HL-60 (cell line): ENCODE data around the gene FABP7.

Source experiments
- DNase-seq, 2 experiments: peaks; one replicate each; pipeline ENCODE4 v3.0.0-alpha.2; 2010 to 2020; ENCODE audit warnings: low read depth in 1 of 2, low spot score in 1 of 2
- H3K27ac ChIP-seq: fragments of 250-450 bp; sonication (Bioruptor Pico); replicated peaks from 2 replicates; pipeline ENCODE4 v1.5.1; 2020; ENCODE audit warnings: mild to moderate bottlenecking, moderate library complexity
- H3K27me3 ChIP-seq: fragments of 250-450 bp; sonication (Bioruptor Pico); 2 replicates; pipeline ENCODE4 v1.5.1; 2021; ENCODE audit warnings: mild to moderate bottlenecking, moderate library complexity; ENCODE audit not compliant: insufficient read depth, poor library complexity, severe bottlenecking
- H3K4me3 ChIP-seq: replicated peaks from 2 replicates; pipeline ENCODE4 v1.5.1; 2011; ENCODE audit warnings: mild to moderate bottlenecking, control low read depth, low read length; ENCODE audit not compliant: insufficient read depth
- GABPA ChIP-seq: IDR thresholded peaks from 2 replicates; pipeline ENCODE4 v1.6.1; 2012; ENCODE audit warnings: low read depth
- POLR2AphosphoS5 ChIP-seq: IDR thresholded peaks from 2 replicates; pipeline ENCODE4 v1.6.1; 2012; ENCODE audit warnings: low read depth
- SPI1 ChIP-seq: IDR thresholded peaks from 2 replicates; pipeline ENCODE4 v1.6.1; 2012; ENCODE audit warnings: low read depth, mild to moderate bottlenecking, borderline replicate concordance
- TF ChIP-seq, protein P1 (sequence below): IDR thresholded peaks from one replicate; pipeline ENCODE4 v1.5.1; 2011; ENCODE audit warnings: low read length, control low read depth, inconsistent platforms; ENCODE audit not compliant: insufficient read depth
- TF ChIP-seq, protein P2 (sequence below): IDR thresholded peaks from 2 replicates; pipeline ENCODE4 v1.6.1; 2012; ENCODE audit warnings: low read depth; ENCODE audit not compliant: insufficient replicate concordance

Gene FABP7

DNA sequence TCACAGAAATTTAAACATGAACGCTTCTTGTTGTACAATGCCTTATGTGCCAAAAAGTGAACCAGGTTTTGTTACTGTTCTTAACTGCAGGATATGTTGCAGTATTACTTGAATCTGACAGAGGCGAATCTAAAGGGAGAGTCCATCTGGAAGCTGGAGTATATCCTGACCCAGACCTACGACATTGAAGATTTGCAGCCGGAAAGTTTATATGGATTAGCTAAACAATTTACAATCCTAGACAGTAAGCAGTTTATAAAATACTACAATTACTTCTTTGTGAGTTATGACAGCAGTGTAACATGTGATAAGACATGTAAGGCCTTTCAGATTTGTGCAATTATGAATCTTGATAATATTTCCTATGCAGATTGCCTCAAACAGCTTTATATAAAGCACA is 29.5 kb downstream of the FABP7 start:
- no peaks in the 10 kb centered on the region for H3K27me3 ChIP-seq
- TF ChIP-seq, protein P1, sequence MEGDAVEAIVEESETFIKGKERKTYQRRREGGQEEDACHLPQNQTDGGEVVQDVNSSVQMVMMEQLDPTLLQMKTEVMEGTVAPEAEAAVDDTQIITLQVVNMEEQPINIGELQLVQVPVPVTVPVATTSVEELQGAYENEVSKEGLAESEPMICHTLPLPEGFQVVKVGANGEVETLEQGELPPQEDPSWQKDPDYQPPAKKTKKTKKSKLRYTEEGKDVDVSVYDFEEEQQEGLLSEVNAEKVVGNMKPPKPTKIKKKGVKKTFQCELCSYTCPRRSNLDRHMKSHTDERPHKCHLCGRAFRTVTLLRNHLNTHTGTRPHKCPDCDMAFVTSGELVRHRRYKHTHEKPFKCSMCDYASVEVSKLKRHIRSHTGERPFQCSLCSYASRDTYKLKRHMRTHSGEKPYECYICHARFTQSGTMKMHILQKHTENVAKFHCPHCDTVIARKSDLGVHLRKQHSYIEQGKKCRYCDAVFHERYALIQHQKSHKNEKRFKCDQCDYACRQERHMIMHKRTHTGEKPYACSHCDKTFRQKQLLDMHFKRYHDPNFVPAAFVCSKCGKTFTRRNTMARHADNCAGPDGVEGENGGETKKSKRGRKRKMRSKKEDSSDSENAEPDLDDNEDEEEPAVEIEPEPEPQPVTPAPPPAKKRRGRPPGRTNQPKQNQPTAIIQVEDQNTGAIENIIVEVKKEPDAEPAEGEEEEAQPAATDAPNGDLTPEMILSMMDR = no peak
- TF ChIP-seq, protein P2, sequence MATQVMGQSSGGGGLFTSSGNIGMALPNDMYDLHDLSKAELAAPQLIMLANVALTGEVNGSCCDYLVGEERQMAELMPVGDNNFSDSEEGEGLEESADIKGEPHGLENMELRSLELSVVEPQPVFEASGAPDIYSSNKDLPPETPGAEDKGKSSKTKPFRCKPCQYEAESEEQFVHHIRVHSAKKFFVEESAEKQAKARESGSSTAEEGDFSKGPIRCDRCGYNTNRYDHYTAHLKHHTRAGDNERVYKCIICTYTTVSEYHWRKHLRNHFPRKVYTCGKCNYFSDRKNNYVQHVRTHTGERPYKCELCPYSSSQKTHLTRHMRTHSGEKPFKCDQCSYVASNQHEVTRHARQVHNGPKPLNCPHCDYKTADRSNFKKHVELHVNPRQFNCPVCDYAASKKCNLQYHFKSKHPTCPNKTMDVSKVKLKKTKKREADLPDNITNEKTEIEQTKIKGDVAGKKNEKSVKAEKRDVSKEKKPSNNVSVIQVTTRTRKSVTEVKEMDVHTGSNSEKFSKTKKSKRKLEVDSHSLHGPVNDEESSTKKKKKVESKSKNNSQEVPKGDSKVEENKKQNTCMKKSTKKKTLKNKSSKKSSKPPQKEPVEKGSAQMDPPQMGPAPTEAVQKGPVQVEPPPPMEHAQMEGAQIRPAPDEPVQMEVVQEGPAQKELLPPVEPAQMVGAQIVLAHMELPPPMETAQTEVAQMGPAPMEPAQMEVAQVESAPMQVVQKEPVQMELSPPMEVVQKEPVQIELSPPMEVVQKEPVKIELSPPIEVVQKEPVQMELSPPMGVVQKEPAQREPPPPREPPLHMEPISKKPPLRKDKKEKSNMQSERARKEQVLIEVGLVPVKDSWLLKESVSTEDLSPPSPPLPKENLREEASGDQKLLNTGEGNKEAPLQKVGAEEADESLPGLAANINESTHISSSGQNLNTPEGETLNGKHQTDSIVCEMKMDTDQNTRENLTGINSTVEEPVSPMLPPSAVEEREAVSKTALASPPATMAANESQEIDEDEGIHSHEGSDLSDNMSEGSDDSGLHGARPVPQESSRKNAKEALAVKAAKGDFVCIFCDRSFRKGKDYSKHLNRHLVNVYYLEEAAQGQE = no peak
- TF ChIP-seq GABPA (no peak), SPI1 (no peak), POLR2AphosphoS5 (no peak)
- no peak for DNase-seq
- no peak overlapping the region for H3K4me3 ChIP-seq
- no peak overlapping the region for H3K27ac ChIP-seq

DNA sequence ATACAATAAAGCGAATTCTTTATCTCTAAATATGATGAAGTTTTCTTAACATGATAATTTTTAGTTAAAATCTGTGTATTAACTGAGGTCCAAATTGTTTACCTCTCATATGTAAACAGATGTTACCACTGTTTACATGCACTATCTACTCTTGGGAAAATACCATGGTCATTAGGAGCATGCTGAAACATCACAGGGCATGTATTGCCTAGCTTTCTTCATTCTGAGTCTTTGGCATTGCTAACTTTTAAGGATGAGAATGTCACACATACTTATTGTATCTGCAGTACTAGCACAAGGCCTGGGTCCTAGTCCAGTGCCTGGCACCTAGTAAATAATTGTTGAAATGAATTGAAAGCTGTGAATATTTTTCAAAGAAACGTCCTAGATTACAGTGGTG is 30.2 kb downstream of the FABP7 start:
- TF ChIP-seq, protein P1 = no peak
- TF ChIP-seq SPI1 = no peak
- no peak for DNase-seq
- no peaks in the 10 kb centered on the region for H3K27me3 ChIP-seq
- H3K4me3 ChIP-seq = no peak overlapping the region
- no peak overlapping the region for H3K27ac ChIP-seq

DNA sequence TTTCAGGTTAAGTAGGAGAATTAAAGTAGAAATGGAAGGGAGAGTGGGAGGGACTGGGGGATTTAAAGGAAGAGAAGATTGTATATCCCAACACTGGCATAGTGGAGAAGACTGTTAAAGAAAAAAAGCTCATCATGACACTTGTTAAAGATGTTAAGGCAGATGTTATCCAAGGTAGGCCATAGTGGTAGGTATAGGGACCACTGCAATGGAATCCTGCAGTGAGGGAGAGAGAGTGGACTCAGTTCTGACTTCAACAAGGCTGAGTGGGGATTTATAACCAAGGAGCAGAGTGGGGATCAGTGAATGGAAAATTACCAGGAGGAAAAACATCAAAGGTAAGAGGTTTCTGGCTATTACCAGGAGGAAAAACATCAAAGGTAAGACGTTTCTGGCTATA is 30.7 kb downstream of the FABP7 start:
- no peak for DNase-seq
- Histone ChIP-seq H3K4me3 (no peak overlapping the region), H3K27ac (no peak overlapping the region), H3K27me3 (no peaks in the 10 kb centered on the region)
- TF ChIP-seq POLR2AphosphoS5 (no peak), SPI1 (no peak), GABPA (no peak)
- TF ChIP-seq, protein P1 = no peak
- TF ChIP-seq, protein P2 = no peak

DNA sequence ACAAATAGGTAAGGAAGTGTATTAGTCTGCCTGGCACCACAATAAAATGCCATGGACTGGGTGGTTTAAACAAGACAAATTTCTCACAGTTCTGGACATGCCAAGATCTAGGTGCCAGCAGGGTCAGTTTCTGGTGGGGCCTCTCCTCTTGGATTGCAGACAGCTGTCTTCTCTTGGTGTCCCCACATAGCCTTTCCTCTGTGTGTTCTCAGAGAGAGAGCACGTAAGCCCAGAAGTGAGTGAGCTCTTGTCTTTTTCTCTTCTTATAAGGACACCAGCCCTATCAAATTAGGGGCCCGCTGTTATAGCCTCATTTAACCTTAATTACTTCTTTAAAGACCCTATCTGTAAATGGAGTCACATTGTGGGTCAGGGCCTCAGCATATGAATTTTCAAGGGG is 37.8 kb downstream of the FABP7 start:
- Histone ChIP-seq H3K27me3 (peaks cover 6% of the 10 kb centered on the region), H3K4me3 (no peak overlapping the region), H3K27ac (no peak overlapping the region)
- TF ChIP-seq POLR2AphosphoS5 = no peak
- TF ChIP-seq SPI1 = no peak
- TF ChIP-seq, protein P1 = no peak
- TF ChIP-seq, protein P2 = no peak
- TF ChIP-seq GABPA = no peak
- DNase-seq = no peak
